ENCODE measurements around the gene CHCHD6.

Gene CHCHD6

DNA sequence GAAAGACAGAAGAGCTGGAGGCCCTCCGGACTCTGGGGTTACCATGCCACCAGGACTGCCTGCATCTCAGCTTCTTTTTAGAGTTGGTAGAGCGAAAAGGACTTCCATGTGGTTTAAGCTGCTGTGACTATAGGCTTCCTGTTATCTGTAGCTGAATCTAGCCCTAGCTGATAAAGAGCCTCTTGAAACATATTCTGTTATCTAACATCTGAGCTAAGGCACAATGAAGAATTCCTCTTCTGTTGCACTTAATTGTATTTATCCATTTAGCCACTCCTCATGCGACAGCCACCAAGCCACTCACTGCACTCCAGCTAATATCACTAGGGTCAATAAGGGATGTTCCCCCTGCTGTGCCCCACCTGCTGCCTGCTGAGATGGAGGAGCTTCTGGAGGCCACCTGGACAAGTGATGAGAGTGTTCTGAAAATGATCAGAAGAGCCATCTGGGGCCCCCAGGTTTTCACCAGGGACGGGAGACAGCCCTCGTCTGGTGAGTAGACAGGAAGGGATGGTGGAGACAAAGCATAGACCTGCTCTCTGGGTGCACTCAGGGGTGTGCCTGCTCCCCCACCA, 184.2 kb downstream of the CHCHD6 start:
- FAIRE-seq = no peak

DNA sequence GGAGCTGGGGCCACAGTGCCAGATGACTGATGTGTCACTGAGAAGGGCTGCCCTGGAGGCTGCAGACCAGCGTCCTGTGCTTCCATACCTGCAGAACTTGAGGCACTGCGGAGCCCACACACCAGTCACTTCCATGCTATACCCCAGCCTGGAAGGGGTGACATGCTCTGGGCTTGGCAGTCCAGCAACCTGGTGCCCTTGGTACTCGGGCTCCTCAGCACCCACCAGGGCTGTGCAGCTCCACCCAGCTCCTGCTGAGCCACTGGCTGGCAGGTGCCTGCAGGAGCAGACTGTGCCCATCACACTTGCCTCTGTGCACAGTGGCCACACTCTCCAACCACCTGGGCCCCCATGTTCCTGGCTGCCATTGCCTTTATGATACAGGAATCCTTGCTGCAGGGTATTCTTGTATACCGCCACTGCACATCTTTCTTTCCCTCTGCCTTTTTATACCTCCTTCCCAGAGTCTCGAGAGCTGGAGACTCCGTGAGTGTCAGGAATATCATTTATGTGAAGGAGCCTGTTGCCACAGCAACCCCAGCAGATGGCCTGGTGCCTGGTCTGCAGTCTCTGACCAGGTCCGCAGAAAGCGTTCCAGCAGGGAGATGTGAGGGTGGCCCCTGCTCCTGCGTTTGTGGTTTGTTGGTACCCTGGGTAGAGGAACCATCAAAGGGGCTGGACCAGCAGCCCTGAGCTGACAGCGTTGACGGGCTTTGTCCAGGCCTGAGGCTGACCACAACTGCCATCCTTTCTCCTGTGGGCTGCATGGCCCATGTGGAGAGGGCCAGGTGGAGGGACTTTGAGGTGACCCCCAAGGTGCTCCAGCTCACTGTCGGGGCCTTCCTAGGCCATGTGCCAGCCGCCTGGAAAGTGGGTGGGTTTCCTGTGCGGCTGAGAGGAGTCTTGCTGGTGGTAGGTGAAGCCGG, 185.5 kb downstream of the CHCHD6 start:
- DNase-seq (ENCODE audit: insufficient read length, low spot score) = no peak
- FAIRE-seq = no peak

More for the DNA sequence above, 184.2 kb downstream of the CHCHD6 start:
- DNase-seq (ENCODE audit: insufficient read length, low spot score) = no peak

DNA sequence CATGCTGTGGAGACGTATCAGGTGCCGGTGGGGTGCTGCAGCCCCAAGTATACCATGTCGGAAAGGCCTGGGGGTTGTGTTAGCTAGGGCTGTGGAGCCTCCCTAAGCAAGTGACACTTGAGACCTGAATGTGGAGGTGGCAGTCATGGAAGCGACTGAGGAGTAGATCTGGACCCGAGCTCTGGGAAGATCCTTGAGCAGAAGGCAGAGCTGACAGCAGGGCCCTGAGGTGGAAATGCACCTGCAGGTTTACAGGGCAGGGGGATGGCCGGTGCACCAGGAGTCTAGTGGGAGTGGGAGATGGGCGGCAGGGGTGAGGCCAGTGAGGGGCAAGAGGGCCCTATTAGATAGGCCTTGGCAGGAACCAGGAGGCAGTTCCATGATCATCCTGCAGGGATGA, 187.1 kb downstream of the CHCHD6 start:
- no peak for FAIRE-seq
- no peak for DNase-seq (ENCODE audit: insufficient read length, low spot score)

DNA sequence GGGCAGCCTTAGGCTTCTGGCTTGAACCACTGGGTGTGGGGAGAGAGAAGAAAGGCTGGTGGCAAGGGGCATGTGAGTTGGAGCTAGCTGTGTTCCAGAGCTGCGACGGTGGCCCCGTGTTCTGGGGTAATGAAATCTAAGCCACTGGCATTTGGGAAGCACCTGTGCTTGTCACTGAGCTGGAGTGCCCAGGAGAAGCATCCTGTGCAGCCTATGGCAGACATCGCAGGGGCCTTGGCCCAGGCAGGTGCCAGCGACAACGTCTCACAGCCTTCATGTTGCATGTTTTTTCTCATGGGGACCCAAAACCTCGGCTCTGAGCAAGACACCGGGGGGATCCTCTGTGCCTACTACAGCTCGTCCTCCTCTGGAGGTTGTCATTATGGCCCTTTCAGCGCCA, 187.8 kb downstream of the CHCHD6 start:
- FAIRE-seq = no peak
- no peak for DNase-seq (ENCODE audit: insufficient read length, low spot score)

DNA sequence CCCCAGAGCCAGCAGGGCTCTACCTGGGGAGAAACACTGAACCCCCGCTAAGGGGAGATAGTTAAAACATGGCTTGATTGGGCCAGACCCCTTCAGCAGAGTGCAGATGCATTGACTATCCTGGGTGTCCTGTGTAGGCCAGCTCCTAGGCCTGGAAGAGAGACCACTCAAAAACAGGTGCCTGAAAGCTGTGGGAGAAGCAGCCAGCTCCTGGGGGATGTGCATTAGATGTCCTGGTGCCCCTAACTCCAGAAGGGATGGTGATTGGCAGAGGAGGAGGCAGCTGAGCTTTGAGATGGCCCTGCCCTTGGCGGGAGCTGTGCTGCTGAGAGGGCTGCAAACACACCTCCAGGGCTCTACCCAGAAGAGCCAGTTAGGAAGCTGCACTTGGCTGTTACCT, 189.6 kb downstream of the CHCHD6 start:
- FAIRE-seq (peak; percentile 4), DNase-seq (ENCODE audit: insufficient read length, low spot score) (no peak)

DNA sequence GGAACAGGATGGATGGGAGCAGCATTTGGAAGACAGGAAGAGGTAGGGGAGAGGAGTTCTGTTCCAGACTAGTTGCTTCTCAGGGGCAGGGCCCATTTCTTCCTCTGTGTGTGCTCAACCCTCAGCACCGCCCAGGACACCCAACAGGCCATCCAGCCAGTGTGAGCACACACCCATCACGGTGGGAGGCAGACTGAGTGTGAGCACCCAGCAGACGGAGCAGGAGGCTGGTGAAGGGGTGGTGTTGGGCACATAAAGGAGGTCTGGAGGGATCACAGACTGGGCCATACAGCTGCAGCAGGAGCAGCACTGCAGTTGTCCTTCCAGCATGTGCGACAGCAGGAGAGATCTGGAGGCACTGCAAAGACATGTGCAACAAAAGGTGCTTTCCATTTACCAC, 190.4 kb downstream of the CHCHD6 start:
- no peak for FAIRE-seq
- no peak for DNase-seq (ENCODE audit: insufficient read length, low spot score)

DNA sequence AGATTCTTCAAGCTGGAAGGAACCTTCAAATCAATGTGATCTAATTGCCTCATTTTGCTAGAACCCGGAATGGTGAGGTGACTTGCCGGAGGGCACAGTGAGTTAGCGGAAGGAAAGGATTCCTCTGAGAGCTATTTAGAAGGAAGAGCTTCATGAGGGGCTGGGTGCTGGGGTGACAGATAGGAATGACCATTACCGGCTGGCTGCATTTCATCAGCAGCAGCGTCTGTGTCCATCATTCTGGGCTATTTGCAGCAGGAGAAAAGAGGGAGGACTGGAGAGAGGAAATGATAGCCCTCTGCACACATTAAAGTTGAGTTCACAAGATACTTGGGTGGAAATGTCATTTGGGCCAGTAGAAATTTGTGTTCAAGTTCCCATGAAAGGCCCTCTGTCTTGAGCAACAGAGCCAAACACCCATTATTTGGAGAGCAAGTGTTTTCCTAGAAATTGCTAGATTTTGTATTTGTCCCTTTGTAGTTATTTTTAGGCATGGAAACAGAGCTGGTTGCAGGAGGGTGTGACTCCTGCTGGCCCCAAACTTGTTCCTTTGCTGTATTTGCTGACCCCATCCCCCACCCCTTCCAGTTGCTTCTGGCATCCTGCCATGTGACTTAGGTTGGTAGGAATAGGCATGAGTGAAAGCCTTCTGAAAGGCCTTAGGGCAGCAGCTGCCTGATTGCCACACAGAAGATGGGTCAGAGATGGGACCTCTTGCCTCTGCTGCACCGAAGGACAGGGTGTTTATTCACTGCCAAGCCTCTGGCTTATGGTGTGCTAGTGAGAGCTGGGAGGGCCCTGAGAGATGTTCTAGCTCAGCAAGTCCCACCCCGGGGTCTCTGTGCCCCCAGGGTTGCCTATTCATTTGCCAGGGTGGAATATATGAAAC, 191.4 kb downstream of the CHCHD6 start:
- DNase-seq (ENCODE audit: insufficient read length, low spot score) (no peak), FAIRE-seq (no peak)

DNA sequence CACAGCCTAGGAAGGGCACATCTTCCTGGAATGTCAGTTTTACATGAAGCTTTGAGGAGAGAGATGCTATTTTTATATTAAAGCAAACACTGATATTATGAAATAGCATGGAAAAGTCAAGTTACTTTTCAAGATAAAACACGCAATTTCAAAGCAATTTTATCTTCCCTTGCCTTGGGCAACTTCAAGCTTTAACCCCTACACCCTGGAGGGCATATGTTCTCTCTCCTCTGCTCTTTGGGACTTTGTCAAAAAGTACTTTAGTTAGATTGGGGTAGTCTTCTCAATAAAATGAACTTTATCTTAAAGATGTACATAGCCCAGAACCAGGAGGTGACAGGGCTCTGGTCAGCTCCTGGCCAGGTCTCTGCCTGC, 192.0 kb downstream of the CHCHD6 start:
- no peak for DNase-seq (ENCODE audit: insufficient read length, low spot score)
- FAIRE-seq = no peak

DNA sequence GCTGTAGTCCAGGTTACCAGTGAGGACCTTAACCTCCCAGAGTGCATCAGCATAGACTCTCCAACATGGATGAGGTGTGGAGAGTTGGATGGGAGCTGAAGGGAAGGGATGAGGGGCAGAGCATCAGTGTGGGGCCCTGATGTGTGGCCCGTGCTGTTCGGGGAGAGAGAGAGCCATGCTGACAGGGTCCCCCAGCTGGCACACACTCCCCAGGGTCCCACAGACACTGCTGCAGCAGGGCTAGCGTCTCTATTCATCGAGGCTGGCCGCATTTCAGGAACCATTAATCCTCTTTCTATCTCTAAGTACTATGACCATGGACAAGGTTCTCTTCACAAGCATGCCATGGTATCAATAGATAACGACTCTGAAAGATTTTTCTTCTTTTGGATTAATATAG, 192.9 kb downstream of the CHCHD6 start:
- FAIRE-seq (no peak), DNase-seq (ENCODE audit: insufficient read length, low spot score) (no peak)

DNA sequence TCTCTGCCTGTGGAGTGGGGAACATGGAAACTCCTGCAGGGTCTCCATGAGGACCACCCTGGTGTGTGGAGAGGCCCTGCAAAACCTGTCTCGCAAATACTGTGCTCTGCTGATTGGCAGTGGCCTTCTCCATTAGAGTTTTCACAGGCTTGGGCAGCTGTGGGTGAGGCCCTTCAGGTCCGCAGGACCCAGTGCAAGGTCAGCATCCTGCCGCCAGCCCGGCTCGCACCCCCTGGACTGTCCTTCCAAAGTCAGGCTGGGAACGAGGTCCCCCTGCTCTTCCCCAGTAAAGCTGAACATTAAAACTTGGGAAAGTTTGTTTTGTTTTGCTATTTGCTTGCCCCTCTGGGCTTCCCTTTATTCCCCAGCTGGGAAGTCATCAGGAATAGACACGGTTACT, 193.9 kb downstream of the CHCHD6 start:
- DNase-seq (ENCODE audit: insufficient read length, low spot score) (no peak), FAIRE-seq (no peak)

DNA sequence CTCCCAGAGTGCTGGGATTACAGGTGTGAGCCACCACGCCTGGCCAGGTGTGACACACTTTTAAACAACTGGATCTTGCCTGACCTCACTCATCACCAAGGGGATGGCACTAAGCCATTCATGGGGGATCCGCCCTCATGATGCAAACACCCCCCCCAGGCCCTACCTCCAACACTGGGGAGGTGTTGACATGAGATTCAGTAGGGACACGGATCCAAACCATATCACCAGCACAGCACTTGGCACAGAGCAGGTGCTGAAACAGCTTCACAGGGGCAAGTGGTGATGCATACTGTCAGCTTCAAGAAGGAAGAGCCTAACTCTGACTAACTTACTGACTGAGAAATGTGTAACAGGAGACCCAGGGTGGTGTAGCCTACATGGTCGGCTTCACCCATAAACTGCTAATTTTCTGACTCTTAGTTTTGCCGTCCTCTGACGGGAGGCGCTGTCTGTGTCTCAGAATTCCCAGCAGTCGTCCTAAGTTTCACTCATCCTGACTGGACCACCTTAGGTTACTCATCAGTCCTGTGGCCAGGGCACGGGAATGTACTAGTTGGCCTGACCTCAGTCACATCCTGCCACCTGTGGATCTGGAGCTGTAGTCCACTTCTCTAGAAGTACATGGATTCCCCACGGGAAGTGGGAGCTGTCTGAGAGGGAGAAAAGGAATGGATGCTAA, 197.0 kb downstream of the CHCHD6 start:
- no peak for DNase-seq (ENCODE audit: insufficient read length, low spot score)
- FAIRE-seq = no peak

DNA sequence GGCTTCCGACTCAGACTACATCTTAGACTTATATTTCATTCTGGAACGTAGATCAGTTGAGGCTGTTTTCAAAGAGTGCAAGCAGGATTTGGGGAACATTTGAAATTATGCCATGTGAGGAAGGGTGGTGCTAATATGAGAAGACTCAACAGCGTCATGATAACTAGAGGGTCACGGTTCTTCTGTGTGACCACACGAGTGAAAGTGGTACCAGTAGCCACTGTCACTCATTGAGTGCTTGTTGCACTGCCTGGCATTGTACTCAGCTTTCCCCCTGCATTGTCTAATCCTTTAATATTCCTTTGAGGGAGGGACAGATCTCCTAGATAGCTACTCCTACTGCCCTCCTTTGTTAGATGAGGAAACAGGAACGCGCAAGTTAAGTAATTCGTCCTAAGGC, 197.6 kb downstream of the CHCHD6 start:
- FAIRE-seq = no peak
- no peak for DNase-seq (ENCODE audit: insufficient read length, low spot score)

DNA sequence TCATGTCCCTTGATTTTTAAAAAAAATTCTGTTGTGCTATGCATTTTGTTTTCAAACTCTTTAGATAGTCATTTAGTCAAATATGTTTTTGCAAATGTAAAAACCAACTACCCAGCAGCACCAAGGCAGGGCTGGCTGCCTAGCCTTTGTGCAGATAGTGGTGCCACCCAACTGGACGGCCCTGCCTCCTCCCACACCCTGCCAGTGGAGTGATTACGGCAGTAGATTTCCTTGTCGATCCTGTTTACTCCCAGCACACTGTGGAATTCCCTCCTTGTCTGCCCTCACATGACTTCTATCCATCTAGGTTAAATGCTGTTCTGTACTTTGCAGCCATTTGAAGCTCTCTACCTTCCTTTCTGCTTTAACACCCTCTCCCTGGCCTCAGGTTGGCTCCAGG, 199.5 kb downstream of the CHCHD6 start:
- FAIRE-seq (no peak), DNase-seq (ENCODE audit: insufficient read length, low spot score) (no peak)

DNA sequence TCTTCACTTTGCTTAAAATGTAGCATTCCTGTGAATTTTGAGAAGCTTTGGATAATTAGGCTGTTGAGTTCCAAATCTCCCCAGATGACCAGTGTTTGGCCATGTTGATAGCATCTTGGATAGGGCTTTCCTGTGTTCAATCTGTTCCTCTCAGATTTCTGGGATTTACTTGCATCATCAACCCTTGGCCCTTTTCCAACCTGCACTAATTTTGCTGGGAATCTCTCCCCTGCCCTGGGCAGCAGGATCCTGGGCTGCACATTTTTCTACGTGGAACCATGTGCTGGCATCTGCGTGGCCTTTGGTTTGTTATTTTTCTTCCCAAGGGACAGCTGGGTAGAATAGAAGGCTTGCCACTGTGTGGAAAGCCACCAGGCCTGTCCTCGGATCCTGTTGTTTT, 203.5 kb downstream of the CHCHD6 start:
- FAIRE-seq = no peak

DNA sequence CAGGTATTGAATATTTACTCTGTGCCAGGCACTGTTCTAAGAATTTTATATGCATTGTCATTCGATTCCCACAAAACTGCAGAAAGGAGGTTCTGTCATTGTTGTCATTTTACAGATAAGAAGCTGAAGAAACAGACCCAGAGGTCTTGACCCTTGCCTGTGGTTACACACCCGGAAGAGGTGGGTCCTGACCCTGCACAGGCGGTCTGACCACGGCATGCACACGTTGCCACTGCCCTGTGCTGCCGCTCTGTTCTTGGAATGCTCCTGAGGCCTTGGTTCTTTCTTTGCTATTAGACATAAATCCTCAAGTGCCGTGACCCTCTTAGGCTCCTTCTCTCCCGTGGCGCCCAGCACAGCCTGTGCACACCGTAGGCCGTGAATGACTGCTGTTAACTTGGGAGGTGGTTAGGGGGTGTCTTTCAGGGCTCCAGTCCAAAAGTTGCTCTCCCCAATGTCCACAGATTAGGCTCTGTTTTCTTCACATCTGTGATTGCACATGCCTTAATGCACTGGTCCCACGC, 204.8 kb downstream of the CHCHD6 start:
- DNase-seq (ENCODE audit: insufficient read length, low spot score) = no peak
- no peak for FAIRE-seq

More for the DNA sequence above, 203.5 kb downstream of the CHCHD6 start:
- no peak for DNase-seq (ENCODE audit: insufficient read length, low spot score)

DNA sequence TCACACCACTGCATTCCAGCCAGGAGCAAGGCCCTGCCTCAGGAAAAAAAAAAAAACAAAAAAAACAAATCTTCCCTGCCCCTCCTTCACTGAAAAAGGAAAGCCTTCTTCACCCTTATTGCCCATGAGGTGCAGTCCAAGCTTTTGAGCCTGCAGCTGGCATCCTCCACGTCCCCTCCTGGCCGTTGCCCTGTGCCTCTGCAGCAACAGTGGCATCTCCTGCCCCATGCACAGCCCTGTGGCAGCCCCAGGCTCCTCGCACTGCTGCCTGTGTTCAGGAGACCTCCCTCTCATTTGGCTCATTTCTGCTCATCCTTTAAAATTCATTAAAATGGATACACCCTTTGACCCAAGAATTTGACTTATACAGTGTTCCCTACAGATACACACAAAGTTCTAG, 206.2 kb downstream of the CHCHD6 start:
- DNase-seq (ENCODE audit: insufficient read length, low spot score) (no peak), FAIRE-seq (no peak)

DNA sequence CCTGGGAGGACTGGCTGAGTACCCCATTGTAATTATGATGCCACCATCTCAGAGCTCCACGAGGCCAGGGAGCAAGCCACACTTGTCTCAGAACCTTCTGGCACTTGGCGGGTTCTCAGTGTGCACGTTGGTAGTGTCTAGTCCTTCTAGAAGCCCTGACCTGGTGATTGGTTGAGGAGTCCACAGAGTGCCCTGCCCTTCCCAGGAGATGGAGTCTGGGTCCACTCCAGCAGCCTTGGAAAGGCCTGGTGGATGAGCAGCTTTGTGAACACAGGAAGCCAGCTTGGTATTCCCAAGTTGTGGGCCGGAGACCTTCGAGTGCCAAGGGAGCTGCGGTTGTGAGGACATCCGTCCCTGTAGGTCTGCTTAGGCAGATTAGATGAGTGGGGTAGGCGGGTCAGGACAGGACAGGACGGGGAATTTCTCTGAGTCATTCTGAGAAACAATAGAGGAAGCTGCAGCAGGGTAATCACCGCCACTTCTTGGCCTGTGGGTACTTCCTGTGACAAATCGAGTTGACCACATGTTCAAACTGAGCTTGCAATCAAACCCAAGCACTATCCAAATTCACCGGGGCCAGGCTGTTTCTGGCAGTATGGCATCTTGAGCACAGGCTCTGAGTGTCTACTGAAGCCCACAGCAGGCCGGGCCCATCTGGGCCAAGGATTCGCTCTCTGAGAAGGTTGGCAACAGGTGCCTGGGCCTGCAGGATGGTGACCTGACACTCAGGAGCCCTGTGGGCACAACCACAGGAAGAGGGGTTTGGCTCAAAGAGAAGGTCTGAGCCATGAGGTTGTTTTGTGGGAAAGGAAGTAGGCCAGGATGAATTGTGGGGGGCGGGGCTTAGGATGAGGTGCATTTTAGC, 207.4 kb downstream of the CHCHD6 start:
- FAIRE-seq (peak; percentile 59), DNase-seq (ENCODE audit: insufficient read length, low spot score) (peak; percentile 90)

DNA sequence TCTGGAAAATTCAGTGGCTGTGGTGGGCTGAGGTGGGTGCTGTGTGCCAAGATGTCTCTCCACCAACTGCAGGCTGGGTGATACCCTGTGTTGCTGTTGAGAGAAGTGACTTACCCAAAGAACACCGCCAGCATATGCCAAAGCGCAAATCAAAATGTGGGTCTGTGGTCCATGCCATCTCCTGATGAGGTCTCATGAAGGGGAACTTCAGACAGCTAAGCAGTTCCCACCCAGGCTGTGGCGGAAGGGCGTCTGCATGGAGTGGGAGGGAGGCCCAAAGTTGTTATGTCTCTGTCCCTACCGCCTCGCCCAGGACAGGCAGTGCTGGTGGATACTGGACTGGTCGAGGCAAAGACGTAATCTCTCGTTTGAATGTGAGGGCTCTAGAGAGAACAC, 208.0 kb downstream of the CHCHD6 start:
- DNase-seq (ENCODE audit: insufficient read length, low spot score) (no peak), FAIRE-seq (no peak)

DNA sequence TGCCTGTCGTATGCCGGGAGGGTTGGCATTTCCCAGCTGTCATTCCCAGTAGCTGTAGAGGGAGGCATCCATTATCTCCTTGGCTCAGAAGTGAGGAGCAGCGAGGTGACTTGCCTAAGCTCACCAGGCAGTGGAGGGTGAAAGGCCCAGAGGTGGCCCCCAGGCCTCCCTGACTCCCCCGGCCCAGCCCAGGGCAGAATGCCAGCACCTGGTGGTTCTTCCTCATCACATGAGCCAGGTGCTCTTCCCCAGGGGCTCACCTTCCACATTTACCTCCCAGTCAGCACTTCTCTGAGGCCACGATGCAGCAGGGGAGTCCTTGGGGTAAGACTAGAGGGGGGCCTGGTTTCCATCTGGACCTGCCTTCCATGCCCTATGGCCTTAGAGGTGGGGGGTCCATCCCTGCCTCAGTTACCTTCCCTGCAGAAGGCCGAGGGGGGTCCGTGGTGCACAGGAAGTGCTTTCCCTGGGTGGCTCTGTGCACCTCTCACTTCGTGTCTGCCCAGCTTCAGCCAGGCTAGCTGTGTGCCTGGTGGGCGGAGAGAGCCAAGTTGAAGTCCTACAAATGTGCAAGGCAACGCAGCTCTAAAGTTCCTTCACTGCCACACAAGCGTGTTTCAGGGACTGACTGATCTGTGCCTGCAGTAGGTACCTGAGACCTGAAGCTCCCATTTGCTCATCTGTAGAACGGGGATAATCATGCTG, 208.6 kb downstream of the CHCHD6 start:
- no peak for FAIRE-seq
- no peak for DNase-seq (ENCODE audit: insufficient read length, low spot score)

Data from HTR-8/SVneo (cell line).